ENCODE measurements around the gene PRELP.
"Not testable (repeated sequence)": the region's sequence is repeated elsewhere in the genome, so short reads cannot be mapped to it uniquely, and the experiment has no call there.

The PRELP gene

GRCh38 chr1:203503836-203504235, 28.2 kb downstream of the PRELP start:
- no peak for DNase-seq (ENCODE audit: low read depth, low spot score)

GRCh38 chr1:203504400-203505250, 29.0 kb downstream of the PRELP start:
- no peak overlapping the region for H3K27ac ChIP-seq
- peak; percentile 29 for DNase-seq (ENCODE audit: low read depth, low spot score)

More at GRCh38 chr1:203503836-203504235, 28.2 kb downstream of the PRELP start:
- H3K27ac ChIP-seq = no peak overlapping the region

GRCh38 chr1:203505526-203506204, 30.1 kb downstream of the PRELP start:
- no peak overlapping the region for H3K27ac ChIP-seq
- DNase-seq (ENCODE audit: low read depth, low spot score) = no peak

- H3K27ac ChIP-seq = no peak overlapping the region
- no peak for DNase-seq (ENCODE audit: low read depth, low spot score)
Measured at GRCh38 chr1:203506858-203507626, 31.4 kb downstream of the PRELP start.

- H3K27ac ChIP-seq = no peak overlapping the region
Measured at GRCh38 chr1:203507759-203508158, 32.2 kb downstream of the PRELP start.

GRCh38 chr1:203508463-203509073, 33.0 kb downstream of the PRELP start:
- no peak overlapping the region for H3K27ac ChIP-seq
- no peak for DNase-seq (ENCODE audit: low read depth, low spot score)

More at GRCh38 chr1:203507759-203508158, 32.2 kb downstream of the PRELP start:
- DNase-seq (ENCODE audit: low read depth, low spot score) = no peak

- DNase-seq (ENCODE audit: low read depth, low spot score) = no peak
- no peak overlapping the region for H3K27ac ChIP-seq
Measured at GRCh38 chr1:203509135-203509534, 33.5 kb downstream of the PRELP start.

- no peak overlapping the region for H3K27ac ChIP-seq
- DNase-seq (ENCODE audit: low read depth, low spot score) = no peak
Measured at GRCh38 chr1:203511513-203511912, 35.9 kb downstream of the PRELP start.

GRCh38 chr1:203511930-203512329, 36.3 kb downstream of the PRELP start:
- DNase-seq (ENCODE audit: low read depth, low spot score) = no peak
- H3K27ac ChIP-seq = peak overlapping the region; percentile 80

GRCh38 chr1:203512517-203512847, 36.9 kb downstream of the PRELP start:
- H3K27ac ChIP-seq = peak overlapping the region; percentile 80
- no peak for DNase-seq (ENCODE audit: low read depth, low spot score)

GRCh38 chr1:203512848-203513584, 37.4 kb downstream of the PRELP start:
- DNase-seq (ENCODE audit: low read depth, low spot score) = peak; percentile 65
- peak overlapping the region; percentile 80 for H3K27ac ChIP-seq

- no peak for DNase-seq (ENCODE audit: low read depth, low spot score)
- H3K27ac ChIP-seq = peak overlapping the region; percentile 80
Measured at GRCh38 chr1:203513585-203514031, 38.0 kb downstream of the PRELP start.

- no peak for DNase-seq (ENCODE audit: low read depth, low spot score)
- no peak overlapping the region for H3K27ac ChIP-seq
Measured at GRCh38 chr1:203516184-203516583, 40.6 kb downstream of the PRELP start.

GRCh38 chr1:203516906-203517305, 41.3 kb downstream of the PRELP start:
- no peak for DNase-seq (ENCODE audit: low read depth, low spot score)
- H3K27ac ChIP-seq = no peak overlapping the region

- DNase-seq (ENCODE audit: low read depth, low spot score) = no peak
- no peak overlapping the region for H3K27ac ChIP-seq
Measured at GRCh38 chr1:203517426-203518110, 42.0 kb downstream of the PRELP start.

- H3K27ac ChIP-seq; DNase-seq (ENCODE audit: low read depth, low spot score): not testable (repeated sequence)
Measured at GRCh38 chr1:203518139-203518538, 42.5 kb downstream of the PRELP start.

- no peak overlapping the region for H3K27ac ChIP-seq
- DNase-seq (ENCODE audit: low read depth, low spot score) = no peak
Measured at GRCh38 chr1:203518541-203518940, 42.9 kb downstream of the PRELP start.

- peak; percentile 52 for DNase-seq (ENCODE audit: low read depth, low spot score)
- H3K27ac ChIP-seq = peak overlapping the region; percentile 12
Measured at GRCh38 chr1:203519053-203519840, 43.6 kb downstream of the PRELP start.

Measured in epithelial cell of prostate (primary cell).